Osteocyte (in vitro differentiated cells): Measurements from ENCODE around the gene PPOX. TPM values are rescaled to one million over a fixed set of nuclear protein-coding genes. Genes with fewer than 3 reads are reported as not detected.
A peak's percentile ranks its signal among the peaks of the same experiment; 100 is the strongest.

ENCODE experiments used
- DNase-seq: peaks from one replicate; pipeline ENCODE4 v3.0.0; 2021; ENCODE audit warnings: mixed read lengths; ENCODE audit not compliant: unreplicated experiment; ENCODE audit errors: extremely low spot score
- H3K27ac Mint-ChIP-seq: one replicate; pipeline ENCODE4 v1.8.0; 2021; ENCODE audit warnings: mild to moderate bottlenecking, mixed read lengths; ENCODE audit not compliant: unreplicated experiment
- H3K27me3 Mint-ChIP-seq: one replicate; pipeline ENCODE4 v1.8.0; 2021; ENCODE audit warnings: mixed read lengths; ENCODE audit not compliant: unreplicated experiment
- H3K36me3 Mint-ChIP-seq: one replicate; pipeline ENCODE4 v1.8.0; 2021; ENCODE audit warnings: mixed read lengths; ENCODE audit not compliant: unreplicated experiment
- H3K4me1 Mint-ChIP-seq: one replicate; pipeline ENCODE4 v1.8.0; 2021; ENCODE audit warnings: mixed read lengths; ENCODE audit not compliant: unreplicated experiment
- H3K4me3 Mint-ChIP-seq: one replicate; pipeline ENCODE4 v1.8.0; 2021; ENCODE audit warnings: mild to moderate bottlenecking, moderate library complexity, mixed read lengths; ENCODE audit not compliant: unreplicated experiment
- H3K9me3 Mint-ChIP-seq: one replicate; pipeline ENCODE4 v1.8.0; 2021; ENCODE audit warnings: mixed read lengths; ENCODE audit not compliant: unreplicated experiment
- CTCF ChIP-seq: fragments of 200-600 bp; sonication (generic); IDR thresholded peaks from 2 replicates; pipeline ENCODE4 v1.5.0; 2021; ENCODE audit warnings: antibody characterized with exemption, mild to moderate bottlenecking, moderate library complexity
- total RNA-seq: library from RNA; stranded (reverse); gene quantifications from 2 replicates; pipeline ENCODE4 v1.2.1, GENCODE V29; 2021

PPOX gene
- total RNA-seq, 1 donor from 2014 or later: 37.9 TPM

DNA sequence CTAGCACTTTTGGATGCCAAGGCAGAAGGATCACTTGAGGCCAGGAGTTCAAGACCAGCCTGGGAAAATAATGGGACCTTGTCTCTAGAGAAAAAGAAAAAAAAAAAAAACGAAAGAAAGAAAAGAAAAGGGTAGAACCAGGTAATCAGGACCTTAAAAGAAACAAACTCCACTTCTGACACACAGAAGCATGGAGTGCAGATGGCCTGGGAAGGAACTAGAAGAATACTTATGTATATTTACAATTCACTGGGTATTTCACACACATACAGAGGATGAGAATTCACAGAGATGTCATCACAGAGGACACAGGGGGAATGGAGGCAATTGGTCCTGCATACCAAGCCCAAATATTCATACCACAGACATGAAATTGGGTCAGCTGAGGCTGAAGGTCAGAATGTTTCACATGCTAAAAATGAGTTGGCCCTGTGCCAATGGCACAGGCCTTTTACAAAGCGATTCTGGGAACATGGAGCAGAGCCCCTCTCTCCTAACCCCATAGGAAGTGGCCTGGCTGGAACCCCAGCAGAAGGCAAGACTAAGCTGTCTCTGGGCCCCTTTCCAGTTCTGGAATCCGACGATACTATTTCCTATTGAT is 6.7 kb downstream of the PPOX start:
- H3K9me3 Mint-ChIP-seq: no peaks in the 10 kb centered on the region
- no peak for DNase-seq
- H3K4me1 Mint-ChIP-seq: peaks cover 44% of the 10 kb centered on the region
- H3K4me3 Mint-ChIP-seq: no peak overlapping the region
- H3K27ac Mint-ChIP-seq: peak overlapping the region; percentile 66
- H3K36me3 Mint-ChIP-seq: peaks cover 37% of the 10 kb centered on the region
- no peak for TF ChIP-seq CTCF
- no peaks in the 10 kb centered on the region for H3K27me3 Mint-ChIP-seq

DNA sequence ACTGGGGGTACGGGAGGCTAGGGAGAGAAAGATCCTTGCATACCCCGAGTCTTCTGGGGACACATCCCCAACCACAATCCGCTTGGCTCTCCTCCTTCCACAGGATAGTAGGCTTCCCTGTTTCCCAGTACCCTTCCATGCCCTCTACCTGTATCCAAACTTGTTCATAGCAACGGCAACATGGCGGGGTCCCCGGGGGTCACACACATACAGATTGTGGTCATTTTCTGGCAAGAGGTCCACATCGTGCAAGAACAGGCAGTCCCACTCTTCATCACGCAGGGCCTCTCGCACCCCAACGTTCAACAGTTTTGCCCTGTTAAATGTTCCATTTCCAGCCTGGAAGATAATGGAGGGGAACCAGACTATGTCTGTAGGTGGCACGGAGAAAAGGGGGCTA is 7.5 kb downstream of the PPOX start:
- H3K4me1 Mint-ChIP-seq: peaks cover 40% of the 10 kb centered on the region
- H3K27ac Mint-ChIP-seq: peak overlapping the region; percentile 66
- H3K27me3 Mint-ChIP-seq: no peaks in the 10 kb centered on the region
- no peaks in the 10 kb centered on the region for H3K9me3 Mint-ChIP-seq
- peaks cover 37% of the 10 kb centered on the region for H3K36me3 Mint-ChIP-seq
- H3K4me3 Mint-ChIP-seq: no peak overlapping the region
- TF ChIP-seq CTCF: no peak
- no peak for DNase-seq

DNA sequence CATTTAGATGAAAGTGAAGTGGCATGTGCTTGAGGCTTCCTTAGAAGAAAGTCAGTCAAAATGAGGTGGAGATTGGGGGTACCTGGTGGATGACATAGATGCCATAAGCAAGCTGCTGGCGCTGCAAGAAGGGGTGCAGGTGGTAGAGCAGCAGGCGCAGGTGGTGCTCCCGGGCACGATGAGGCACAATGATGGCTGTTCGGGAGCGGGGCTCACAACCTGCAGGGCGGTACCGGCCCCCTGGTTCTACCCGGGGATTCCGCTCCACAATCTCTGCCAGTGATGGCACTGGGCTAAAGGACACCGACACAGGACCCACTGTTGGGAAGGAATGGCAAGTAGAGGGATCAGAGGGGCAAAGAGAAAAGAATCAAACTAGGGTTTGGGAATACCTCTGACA is 8.7 kb downstream of the PPOX start:
- peaks cover 40% of the 10 kb centered on the region for H3K4me1 Mint-ChIP-seq
- H3K9me3 Mint-ChIP-seq: no peaks in the 10 kb centered on the region
- H3K36me3 Mint-ChIP-seq: peaks cover 33% of the 10 kb centered on the region
- H3K27me3 Mint-ChIP-seq: no peaks in the 10 kb centered on the region
- H3K4me3 Mint-ChIP-seq: no peak overlapping the region
- no peak for DNase-seq
- no peak for TF ChIP-seq CTCF
- H3K27ac Mint-ChIP-seq: no peak overlapping the region

- peaks cover 31% of the 10 kb centered on the region for H3K36me3 Mint-ChIP-seq
- peak overlapping the region; percentile 50 for H3K27ac Mint-ChIP-seq
Measured at GRCh38 chr1:161175771-161176453, 9.7 kb downstream of the PPOX start.

More at GRCh38 chr1:161175771-161176453, 9.7 kb downstream of the PPOX start:
- peak overlapping the region; percentile 100 for H3K4me3 Mint-ChIP-seq
- H3K27me3 Mint-ChIP-seq: no peaks in the 10 kb centered on the region
- peaks cover 40% of the 10 kb centered on the region for H3K4me1 Mint-ChIP-seq
- no peak for TF ChIP-seq CTCF
- no peaks in the 10 kb centered on the region for H3K9me3 Mint-ChIP-seq
- no peak for DNase-seq
